Transverse colon (tissue), 4 donors: ENCODE measurements around the gene ATG16L1.

Experiments
- CTCF ChIP-seq, 5 experiments: fragments of 200-600 bp in 3 of 5; fragments of 450-650 bp in 2 of 5; sonication (generic) in 3 of 5; IDR thresholded peaks; 1 replicate in 2 of 5; 2 replicates in 3 of 5; pipeline ENCODE4 v1.5.1; 2016 to 2017; ENCODE audit warnings: antibody characterized with exemption in 5 of 5, inconsistent platforms in 3 of 5, mild to moderate bottlenecking in 2 of 5, moderate library complexity in 1 of 5
- EP300 ChIP-seq: sonication (generic); formaldehyde crosslinking; IDR thresholded peaks from one replicate; pipeline ENCODE4 v1.6.1; 2017; ENCODE audit warnings: antibody characterized with exemption, low read depth
- POLR2A ChIP-seq: fragments of 450-650 bp; IDR thresholded peaks from one replicate; pipeline ENCODE4 v1.6.1; 2016; ENCODE audit warnings: antibody characterized with exemption, mild to moderate bottlenecking, moderate library complexity
- POLR2AphosphoS5 ChIP-seq, 3 donors: sonication (generic); formaldehyde crosslinking; IDR thresholded peaks; one replicate each; pipeline ENCODE4 v1.6.1; 2016; ENCODE audit warnings: antibody characterized with exemption in 3 of 3

- TF ChIP-seq CTCF (IDR thresholded peaks at IDR 0.05) (no peak), POLR2A (no peak), POLR2AphosphoS5 (IDR thresholded peaks at IDR 0.05) (no peak), EP300 (no peak)
Observed at GRCh38 chr2:233314180-233314925, 62.9 kb downstream of the ATG16L1 start.
